GM18873 (cell line): Measurements from ENCODE around the gene CMTM7.

Source experiments
- ATAC-seq: cut with Tn5 transposase; IDR thresholded peaks from one replicate; pipeline ENCODE4 v1.9.1; 2021; ENCODE audit warnings: mild to moderate bottlenecking, moderate library complexity, moderate number of reproducible peaks; ENCODE audit not compliant: unreplicated experiment, low FRiP score

The CMTM7 gene

GRCh38 chr3:32411442-32411841 lies 19.8 kb downstream of the CMTM7 start:
- ATAC-seq, result no peak

- ATAC-seq, result no peak
Measured at GRCh38 chr3:32412887-32413286, 21.2 kb downstream of the CMTM7 start.

GRCh38 chr3:32413845-32414521 lies 22.3 kb downstream of the CMTM7 start:
- no peak for ATAC-seq

- no peak for ATAC-seq
Measured at GRCh38 chr3:32414522-32415202, 23.0 kb downstream of the CMTM7 start.

DNA sequence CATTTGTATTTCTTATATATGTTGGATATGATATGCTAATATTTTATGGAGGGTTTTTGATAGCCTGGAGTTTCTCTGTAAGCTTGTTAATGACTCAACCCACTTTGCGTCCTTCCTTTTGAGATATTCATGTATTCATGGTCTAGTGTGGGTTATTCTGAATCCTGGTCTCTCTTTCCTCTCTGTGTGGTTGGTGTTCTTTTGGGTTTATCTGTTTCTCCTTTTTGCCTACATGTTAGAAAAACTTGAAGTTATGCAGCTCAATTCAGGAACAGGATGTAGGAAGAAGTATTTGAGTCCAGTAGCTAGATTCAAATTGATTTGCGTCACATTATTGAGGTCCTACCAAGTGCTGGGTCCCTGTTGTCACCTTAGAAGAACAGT lies 28.1 kb downstream of the CMTM7 start:
- ATAC-seq, result no peak

- ATAC-seq, result peak; percentile 75
Measured at GRCh38 chr3:32420126-32421038, 28.7 kb downstream of the CMTM7 start.

DNA sequence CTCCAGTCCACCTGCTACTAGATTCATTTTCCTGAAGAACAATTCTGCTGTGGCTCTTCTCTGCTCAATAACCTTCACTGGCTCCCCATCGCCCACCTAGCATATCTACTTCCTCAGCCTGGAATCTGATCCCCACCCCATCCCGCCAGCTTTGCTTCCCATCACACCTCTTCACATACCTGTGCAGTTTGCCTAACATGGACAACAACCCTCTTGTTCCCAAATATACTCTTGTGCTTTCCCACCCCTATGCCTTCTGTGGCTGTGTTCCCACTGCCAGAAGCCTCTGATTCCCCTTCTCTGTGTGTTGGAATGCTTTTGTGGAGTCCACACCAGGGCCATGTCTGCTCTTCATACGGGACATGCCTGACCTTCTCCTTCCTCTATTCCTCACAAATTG lies 29.5 kb downstream of the CMTM7 start:
- no peak for ATAC-seq

DNA sequence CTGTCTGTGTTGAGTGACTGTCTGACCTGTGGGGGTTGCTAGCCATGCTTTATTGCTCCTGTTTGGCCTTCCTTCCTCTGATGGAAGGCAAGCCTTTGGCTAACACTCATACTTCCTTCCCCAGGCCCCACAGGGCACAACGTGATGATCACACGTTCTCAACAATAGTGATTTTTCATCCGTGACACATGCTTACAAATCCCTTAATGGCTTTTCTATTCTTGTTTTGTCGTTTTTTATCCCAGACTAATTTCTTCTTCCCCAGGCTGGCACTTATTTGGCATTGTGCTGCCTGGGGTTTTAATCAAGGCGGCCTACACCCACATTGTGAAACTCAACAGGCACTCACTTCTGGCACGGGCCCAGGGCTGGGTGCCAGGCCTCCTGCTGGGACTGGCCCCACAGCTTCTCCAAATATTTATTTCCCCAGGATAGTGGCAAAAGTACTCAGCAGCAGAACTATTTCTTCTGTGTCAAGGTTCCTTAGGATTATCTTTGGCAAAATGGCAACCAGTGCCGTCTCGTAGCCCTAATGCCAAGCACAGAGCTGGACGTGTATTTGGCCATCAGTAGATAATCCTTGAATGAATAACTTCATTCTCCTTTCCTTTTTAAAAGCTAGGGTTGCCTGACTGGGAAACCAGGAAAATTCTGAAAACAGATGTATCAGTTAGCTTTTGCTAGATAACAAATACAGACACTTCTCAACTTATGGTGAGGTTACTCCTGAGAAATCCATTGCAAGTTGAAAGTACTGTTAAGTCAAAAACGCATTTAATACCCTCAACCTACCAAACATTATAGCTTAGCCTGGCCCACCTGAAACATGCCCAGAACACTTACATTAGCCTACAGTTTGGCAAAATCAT lies 30.6 kb downstream of the CMTM7 start:
- no peak for ATAC-seq

- no peak for ATAC-seq
Measured at GRCh38 chr3:32422943-32423342, 31.3 kb downstream of the CMTM7 start.

DNA sequence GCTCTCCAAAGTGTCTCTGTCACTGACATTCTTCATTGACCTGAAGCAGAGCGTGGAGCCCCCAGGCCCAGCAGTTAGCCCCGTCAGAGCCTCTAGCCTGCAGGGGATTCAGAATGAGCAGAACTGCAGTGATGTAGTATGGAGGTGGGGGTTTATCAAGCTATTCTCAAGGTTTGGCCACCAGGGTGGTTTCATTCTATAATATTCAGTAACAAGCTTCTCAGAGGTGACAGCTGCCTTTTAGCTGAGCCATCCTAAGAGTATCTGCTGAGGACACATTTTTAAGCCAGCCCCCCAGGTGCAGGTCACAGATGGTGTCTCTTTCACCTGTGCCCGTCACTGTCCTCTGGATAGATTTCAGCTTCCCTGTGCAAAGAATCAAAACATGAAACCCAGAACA lies 31.9 kb downstream of the CMTM7 start:
- ATAC-seq, result no peak

- ATAC-seq, result no peak
Measured at GRCh38 chr3:32423956-32424557, 32.4 kb downstream of the CMTM7 start.

DNA sequence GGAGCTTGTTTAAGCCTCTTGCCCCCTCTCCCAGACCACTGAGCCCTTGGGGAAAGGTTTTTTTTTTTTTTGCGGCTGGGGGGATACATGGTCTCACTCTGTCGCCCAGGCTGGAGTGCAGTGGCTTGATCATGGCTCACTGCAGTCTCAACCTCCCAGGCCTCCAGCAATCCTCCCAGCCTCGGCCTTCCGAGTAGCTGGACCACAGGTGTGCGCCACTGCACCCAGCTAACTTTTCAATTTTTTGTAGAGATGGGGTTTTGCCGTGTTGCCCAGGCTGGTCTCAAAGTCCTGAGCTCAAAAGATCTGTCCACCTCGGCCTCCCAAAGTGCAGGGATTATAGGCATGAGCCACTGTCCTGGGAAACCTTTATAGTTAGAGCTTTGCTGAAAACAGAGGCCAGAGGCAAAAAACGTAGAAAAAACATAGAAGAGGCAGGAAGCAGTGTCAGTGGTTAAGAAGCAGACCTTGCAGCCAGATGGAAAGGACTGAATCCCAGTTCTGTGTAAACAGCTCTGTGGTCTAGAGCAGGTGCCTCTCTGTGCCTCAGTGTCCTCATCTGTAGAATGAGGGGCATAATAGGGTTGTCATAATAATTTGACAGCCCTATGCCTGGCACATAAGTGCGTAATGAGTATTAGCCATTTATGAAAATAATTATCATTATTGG lies 33.1 kb downstream of the CMTM7 start:
- ATAC-seq, result no peak

- ATAC-seq, result peak; percentile 51
Measured at GRCh38 chr3:32428092-32429068, 36.7 kb downstream of the CMTM7 start.

GRCh38 chr3:32430900-32431299 lies 39.2 kb downstream of the CMTM7 start:
- ATAC-seq, result no peak

GRCh38 chr3:32431481-32431880 lies 39.8 kb downstream of the CMTM7 start:
- ATAC-seq, result no peak

DNA sequence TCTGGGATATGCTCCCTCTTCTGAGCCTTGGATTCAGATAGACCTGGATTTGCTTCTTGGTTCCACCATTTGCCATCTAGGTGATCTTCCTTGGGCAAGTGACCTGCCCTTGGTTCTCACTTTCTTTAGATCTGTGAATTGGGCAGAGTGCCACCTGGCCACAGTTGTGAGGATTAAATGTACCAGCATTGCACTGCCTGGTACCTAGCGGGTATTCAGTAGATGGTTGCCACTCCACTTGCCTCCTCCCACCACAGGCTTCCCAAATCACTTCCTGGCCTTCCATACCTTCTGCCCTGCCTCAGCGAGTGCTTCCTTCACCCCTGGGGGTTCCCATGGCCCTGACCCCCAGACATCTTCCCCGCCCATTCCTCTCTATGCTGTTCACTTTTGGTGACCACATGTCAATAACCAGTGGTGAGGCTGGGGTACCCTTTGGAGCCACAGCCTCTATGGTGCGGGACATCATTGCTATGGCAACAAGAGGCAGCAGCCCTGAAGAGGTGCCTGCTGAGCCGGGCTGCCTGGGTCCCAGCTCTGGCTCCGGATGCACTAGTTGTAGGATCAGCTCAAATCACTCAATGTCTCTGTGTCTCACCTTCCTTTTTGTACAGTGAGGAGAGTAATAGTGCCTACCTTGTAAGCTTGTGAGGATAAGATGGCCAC lies 40.5 kb downstream of the CMTM7 start:
- no peak for ATAC-seq

DNA sequence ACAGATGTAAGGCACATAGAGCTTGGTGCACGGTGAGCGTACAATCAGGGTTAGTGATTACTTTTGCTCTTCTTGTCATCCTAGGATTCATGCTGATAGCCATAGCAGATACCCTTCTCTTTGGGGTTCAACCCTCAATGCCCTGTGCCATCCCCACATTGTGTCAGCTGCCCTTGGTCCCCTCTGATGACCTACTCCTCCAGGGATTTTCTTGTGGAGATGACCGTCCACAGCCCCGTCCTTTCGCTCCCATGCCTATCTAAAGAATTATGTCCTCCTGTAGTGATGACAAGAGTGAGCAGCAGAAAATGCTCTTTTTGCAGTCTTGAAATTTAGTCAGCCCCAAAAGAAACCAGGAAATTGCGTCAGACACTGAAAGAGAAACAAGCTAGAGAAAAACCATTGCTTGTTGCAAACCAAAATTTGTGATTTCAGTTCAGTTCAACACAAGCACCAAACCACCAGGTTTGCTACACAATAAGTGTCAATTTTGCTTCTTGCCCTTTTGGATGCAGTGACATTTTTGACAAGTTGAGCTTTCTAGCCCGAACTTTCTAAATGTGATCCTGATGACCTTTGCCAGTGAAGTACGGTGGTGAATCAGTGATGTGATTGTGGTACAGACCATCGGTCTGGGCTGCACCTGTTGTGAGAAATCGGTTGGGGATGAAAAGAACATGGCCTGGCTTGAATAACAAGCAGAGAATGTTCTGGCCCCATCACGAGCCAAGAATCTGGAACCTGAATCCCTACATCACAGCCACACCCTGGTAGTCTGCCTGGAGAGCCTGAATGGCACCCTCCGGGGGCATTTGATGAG lies 41.3 kb downstream of the CMTM7 start:
- no peak for ATAC-seq
